ENCODE measurements around the gene TUBA1B.
A peak's percentile ranks its signal among the peaks of the same experiment; 100 is the strongest.
"Not testable (repeated sequence)": the region's sequence is repeated elsewhere in the genome, so short reads cannot be mapped to it uniquely, and the experiment has no call there.

The TUBA1B gene

GRCh38 chr12:49127971-49128370 is 3.2 kb downstream of the TUBA1B start:
- not testable (repeated sequence) for DNase-seq (ENCODE audit: low read depth in 1 of 2, low spot score in 1 of 2)

GRCh38 chr12:49126852-49127763 is 4.1 kb downstream of the TUBA1B start:
- no peak for DNase-seq (ENCODE audit: low read depth in 1 of 2, low spot score in 1 of 2)

GRCh38 chr12:49121047-49121696 is 10.0 kb downstream of the TUBA1B start:
- no peak for DNase-seq (ENCODE audit: low read depth in 1 of 2, low spot score in 1 of 2)

- DNase-seq (ENCODE audit: low read depth in 1 of 2, low spot score in 1 of 2) = no peak
These were observed 20.0 kb downstream of the TUBA1B start for GRCh38 chr12:49111206-49111605.

GRCh38 chr12:49110464-49111155 is 20.6 kb downstream of the TUBA1B start, which contains the start of gene LMBR1L:
Gene LMBR1L, minus strand, starts transcription at chr12:49110847. Its CDS starts 292 bp downstream, at chr12:49110555.
- peak; percentile 79 to 86 for DNase-seq (ENCODE audit: low read depth in 1 of 2, low spot score in 1 of 2)

GRCh38 chr12:49109641-49110463 is 21.3 kb downstream of the TUBA1B start:
- no peak for DNase-seq (ENCODE audit: low read depth in 1 of 2, low spot score in 1 of 2)

GRCh38 chr12:49108958-49109404 is 22.2 kb downstream of the TUBA1B start:
- DNase-seq (ENCODE audit: low read depth in 1 of 2, low spot score in 1 of 2) = no peak

GRCh38 chr12:49105504-49106084 is 25.6 kb downstream of the TUBA1B start:
- DNase-seq (ENCODE audit: low read depth in 1 of 2, low spot score in 1 of 2) = no peak

GRCh38 chr12:49104822-49105221 is 26.4 kb downstream of the TUBA1B start:
- no peak for DNase-seq (ENCODE audit: low read depth in 1 of 2, low spot score in 1 of 2)

GRCh38 chr12:49100380-49100779 is 30.8 kb downstream of the TUBA1B start:
- no peak for DNase-seq (ENCODE audit: low read depth in 1 of 2, low spot score in 1 of 2)

GRCh38 chr12:49098703-49099102 is 32.5 kb downstream of the TUBA1B start:
- no peak for DNase-seq (ENCODE audit: low read depth in 1 of 2, low spot score in 1 of 2)

GRCh38 chr12:49098035-49098451 is 33.2 kb downstream of the TUBA1B start:
- DNase-seq (ENCODE audit: low read depth in 1 of 2, low spot score in 1 of 2) = no peak

GRCh38 chr12:49097381-49097780 is 33.8 kb downstream of the TUBA1B start:
- no peak for DNase-seq (ENCODE audit: low read depth in 1 of 2, low spot score in 1 of 2)

GRCh38 chr12:49094975-49095365 is 36.2 kb downstream of the TUBA1B start:
- DNase-seq (ENCODE audit: low read depth in 1 of 2, low spot score in 1 of 2) = no peak

- DNase-seq (ENCODE audit: low read depth in 1 of 2, low spot score in 1 of 2) = no peak
These were observed 36.8 kb downstream of the TUBA1B start, which contains the start of gene DHH for GRCh38 chr12:49094160-49094974. Gene DHH, minus strand, starts transcription at chr12:49094801. Its CDS starts 289 bp downstream, at chr12:49094512.

GRCh38 chr12:49093792-49094159 is 37.4 kb downstream of the TUBA1B start:
- no peak for DNase-seq (ENCODE audit: low read depth in 1 of 2, low spot score in 1 of 2)

GRCh38 chr12:49092816-49093406 is 38.3 kb downstream of the TUBA1B start:
- DNase-seq (ENCODE audit: low read depth in 1 of 2, low spot score in 1 of 2) = no peak

GRCh38 chr12:49092086-49092815 is 38.9 kb downstream of the TUBA1B start:
- DNase-seq (ENCODE audit: low read depth in 1 of 2, low spot score in 1 of 2) = no peak

- no peak for DNase-seq (ENCODE audit: low read depth in 1 of 2, low spot score in 1 of 2)
These were observed 39.4 kb downstream of the TUBA1B start for GRCh38 chr12:49091836-49092085.

All from stimulated activated CD4-positive, alpha-beta T cell treated with anti-CD3 and anti-CD28 coated beads, Interleukin-15, amount 100 ng/mL, for 1 hour (primary cell).